ENCODE results near the gene RNMT. TPM values are rescaled to one million over a fixed set of nuclear protein-coding genes. Genes with fewer than 3 reads are reported as not detected.

The RNMT gene
- total and polyA plus RNA-seq, 2 experiments from 2014 or later: 15.2 to 39.4 TPM

DNA sequence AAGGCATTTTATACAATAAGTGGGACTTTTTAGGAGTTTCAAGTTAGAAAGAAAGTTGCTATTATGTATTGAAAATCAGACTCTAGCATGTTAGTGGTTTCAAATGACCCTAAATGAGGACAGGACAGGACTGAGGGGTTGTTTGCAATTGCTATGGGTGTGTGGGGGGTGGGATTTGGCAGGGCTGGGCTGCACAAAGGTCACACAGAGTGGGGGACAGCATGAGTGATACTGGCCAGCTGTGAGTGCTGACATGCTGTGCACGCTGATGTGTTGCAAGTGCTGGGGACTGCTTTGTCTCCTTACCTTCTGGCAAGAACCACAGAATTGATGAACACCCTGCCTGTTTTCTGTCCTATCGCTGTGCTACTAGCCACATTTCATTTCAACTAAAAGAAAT lies 29.8 kb downstream of the RNMT start:
- no peaks in the 10 kb centered on the region for H3K9me2 ChIP-seq (ENCODE audit: insufficient read depth)
- in situ Hi-C loops (cut with MboI): loop anchor here (25.0 kb wide), 1 partner anchor 106 kb away; no protein-coding TSS in a partner anchor
- 93 to 100% methylated on average over 2 of the region's 2 CpGs for WGBS, 2 experiments (ENCODE audit: low coverage in 1 of 2, low lambda C conversion rate in 2 of 2, missing lambda C conversion rate in 2 of 2)

GRCh38 chr18:13756671-13757070 lies 30.2 kb downstream of the RNMT start:
- Histone ChIP-seq H3K27me3 (replicated peaks; ENCODE audit: insufficient read depth) (no peaks in the 10 kb centered on the region), H3F3A (ENCODE audit: insufficient read depth) (no peaks in the 10 kb centered on the region), H3K4me2 (ENCODE audit: unreplicated experiment) (no peak overlapping the region), H3K79me2 (ENCODE audit: insufficient read depth) (no peaks in the 10 kb centered on the region), H3K9me3 (ENCODE audit: low read depth) (no peaks in the 10 kb centered on the region), H4K20me1 (ENCODE audit: insufficient read depth) (no peaks in the 10 kb centered on the region), H3K4me1 (ENCODE audit: insufficient read depth) (no peaks in the 10 kb centered on the region), H3K9ac (no peak overlapping the region), H2AFZ (no peak overlapping the region), H3K4me3 (no peak overlapping the region), H3K36me3 (ENCODE audit: low read depth) (peaks cover 36% of the 10 kb centered on the region), H3K27ac (no peak overlapping the region), H3K9me2 (ENCODE audit: insufficient read depth) (no peaks in the 10 kb centered on the region)
- in situ Hi-C loops (cut with MboI): loop anchor here (25.0 kb wide), 1 partner anchor 106 kb away; no protein-coding TSS in a partner anchor
- DNase-seq: no peak
- TF ChIP-seq EZH2 (IDR thresholded peaks at IDR 0.05; ENCODE audit: insufficient read depth, poor library complexity, severe bottlenecking) (no peak), EZH2phosphoT487 (IDR thresholded peaks at IDR 0.05; ENCODE audit: insufficient read depth, low read depth) (no peak)

More for the DNA sequence above, 29.8 kb downstream of the RNMT start:
- Histone ChIP-seq H3K4me2 (ENCODE audit: unreplicated experiment) (no peak overlapping the region), H3K9me3 (ENCODE audit: low read depth) (no peaks in the 10 kb centered on the region), H2AFZ (no peak overlapping the region), H3K27me3 (replicated peaks; ENCODE audit: insufficient read depth) (no peaks in the 10 kb centered on the region), H3K4me1 (ENCODE audit: insufficient read depth) (no peaks in the 10 kb centered on the region), H3F3A (ENCODE audit: insufficient read depth) (no peaks in the 10 kb centered on the region), H3K4me3 (no peak overlapping the region), H3K36me3 (ENCODE audit: low read depth) (peaks cover 36% of the 10 kb centered on the region), H3K79me2 (ENCODE audit: insufficient read depth) (no peaks in the 10 kb centered on the region), H4K20me1 (ENCODE audit: insufficient read depth) (no peaks in the 10 kb centered on the region), H3K27ac (no peak overlapping the region), H3K9ac (no peak overlapping the region)
- DNase-seq: no peak
- TF ChIP-seq EZH2 (IDR thresholded peaks at IDR 0.05; ENCODE audit: insufficient read depth, poor library complexity, severe bottlenecking) (no peak), EZH2phosphoT487 (IDR thresholded peaks at IDR 0.05; ENCODE audit: insufficient read depth, low read depth) (no peak)

GRCh38 chr18:13758622-13759021 lies 32.1 kb downstream of the RNMT start:
- no peaks in the 10 kb centered on the region for H3F3A ChIP-seq (ENCODE audit: insufficient read depth)
- no peak for TF ChIP-seq EZH2 (IDR thresholded peaks at IDR 0.05; ENCODE audit: insufficient read depth, poor library complexity, severe bottlenecking)
- TF ChIP-seq EZH2phosphoT487 (IDR thresholded peaks at IDR 0.05; ENCODE audit: insufficient read depth, low read depth): no peak
- no peaks in the 10 kb centered on the region for H3K27me3 ChIP-seq (replicated peaks; ENCODE audit: insufficient read depth)
- no peaks in the 10 kb centered on the region for H3K9me3 ChIP-seq (ENCODE audit: low read depth)
- DNase-seq: no peak
- no peak overlapping the region for H3K4me2 ChIP-seq (ENCODE audit: unreplicated experiment)
- H2AFZ ChIP-seq: no peak overlapping the region
- H3K4me3 ChIP-seq: no peak overlapping the region
- 43 to 55% methylated on average over 1 of the region's 1 CpG for WGBS, 2 experiments (ENCODE audit: low coverage in 1 of 2, low lambda C conversion rate in 2 of 2, missing lambda C conversion rate in 2 of 2)
- H3K79me2 ChIP-seq (ENCODE audit: insufficient read depth): no peaks in the 10 kb centered on the region
- H3K4me1 ChIP-seq (ENCODE audit: insufficient read depth): no peaks in the 10 kb centered on the region
- no peak overlapping the region for H3K27ac ChIP-seq
- H3K9ac ChIP-seq: no peak overlapping the region
- in situ Hi-C loops (cut with MboI): loop anchor here (25.0 kb wide), 1 partner anchor 104 kb away; no protein-coding TSS in a partner anchor
- H3K36me3 ChIP-seq (ENCODE audit: low read depth): peaks cover 30% of the 10 kb centered on the region
- no peaks in the 10 kb centered on the region for H3K9me2 ChIP-seq (ENCODE audit: insufficient read depth)
- no peaks in the 10 kb centered on the region for H4K20me1 ChIP-seq (ENCODE audit: insufficient read depth)

DNA sequence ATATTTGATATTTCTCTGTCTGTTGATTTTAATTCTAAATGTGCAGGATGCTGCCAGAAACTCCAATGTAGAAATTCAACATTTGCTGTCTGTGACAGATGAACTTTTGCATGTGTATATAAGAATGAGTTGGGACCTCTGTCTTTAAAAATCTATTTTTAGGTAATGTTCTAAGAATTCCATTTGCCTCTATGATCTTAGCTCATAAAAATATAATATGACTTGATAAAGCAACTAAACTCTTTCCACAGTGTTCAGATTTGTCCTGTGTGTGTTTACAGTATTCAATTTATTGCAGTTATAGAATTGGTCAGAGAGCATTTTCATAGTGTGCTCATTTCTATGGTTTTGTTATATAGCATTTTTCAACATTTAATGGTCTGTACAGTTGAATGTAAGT lies 33.6 kb downstream of the RNMT start:
- H3F3A ChIP-seq (ENCODE audit: insufficient read depth): no peaks in the 10 kb centered on the region
- H3K27me3 ChIP-seq (replicated peaks; ENCODE audit: insufficient read depth): no peaks in the 10 kb centered on the region
- H3K9me3 ChIP-seq (ENCODE audit: low read depth): no peaks in the 10 kb centered on the region
- no peak overlapping the region for H3K4me3 ChIP-seq
- no peaks in the 10 kb centered on the region for H4K20me1 ChIP-seq (ENCODE audit: insufficient read depth)
- no peak for TF ChIP-seq EZH2phosphoT487 (IDR thresholded peaks at IDR 0.05; ENCODE audit: insufficient read depth, low read depth)
- TF ChIP-seq EZH2 (IDR thresholded peaks at IDR 0.05; ENCODE audit: insufficient read depth, poor library complexity, severe bottlenecking): no peak
- no peaks in the 10 kb centered on the region for H3K4me1 ChIP-seq (ENCODE audit: insufficient read depth)
- H3K9ac ChIP-seq: no peak overlapping the region
- in situ Hi-C loops (cut with MboI): loop anchor here (25.0 kb wide), 1 partner anchor 102 kb away; no protein-coding TSS in a partner anchor
- no peak for DNase-seq
- H3K9me2 ChIP-seq (ENCODE audit: insufficient read depth): no peaks in the 10 kb centered on the region
- no peak overlapping the region for H3K4me2 ChIP-seq (ENCODE audit: unreplicated experiment)
- H2AFZ ChIP-seq: no peak overlapping the region
- H3K36me3 ChIP-seq (ENCODE audit: low read depth): peaks cover 16% of the 10 kb centered on the region
- H3K79me2 ChIP-seq (ENCODE audit: insufficient read depth): no peaks in the 10 kb centered on the region
- H3K27ac ChIP-seq: no peak overlapping the region

All from GM23248 (cell line).